Kidney tubule cell (primary cell): ENCODE measurements around the gene RIMS3.

Experiments
- DNase-seq: peaks from one replicate; pipeline ENCODE4 v3.0.0-alpha.2; 2018; ENCODE audit warnings: low spot score

Gene RIMS3

GRCh38 chr1:40653851-40654537 is 11.5 kb downstream of the RIMS3 start:
- DNase-seq = no peak

GRCh38 chr1:40652979-40653378 is 12.5 kb downstream of the RIMS3 start:
- no peak for DNase-seq

GRCh38 chr1:40652468-40652867 is 13.0 kb downstream of the RIMS3 start:
- no peak for DNase-seq

GRCh38 chr1:40651138-40651857 is 14.2 kb downstream of the RIMS3 start:
- no peak for DNase-seq

GRCh38 chr1:40650075-40650474 is 15.4 kb downstream of the RIMS3 start:
- peak; percentile 17 for DNase-seq

GRCh38 chr1:40649592-40649930 is 15.9 kb downstream of the RIMS3 start:
- DNase-seq = no peak

GRCh38 chr1:40648928-40649591 is 16.4 kb downstream of the RIMS3 start:
- DNase-seq = no peak

- no peak for DNase-seq
Measured at GRCh38 chr1:40648200-40648599, 17.3 kb downstream of the RIMS3 start.

GRCh38 chr1:40646315-40646714 is 19.2 kb downstream of the RIMS3 start:
- DNase-seq = peak; percentile 57

- DNase-seq = no peak
Measured at GRCh38 chr1:40645118-40645680, 20.3 kb downstream of the RIMS3 start.

GRCh38 chr1:40641601-40642242 is 23.8 kb downstream of the RIMS3 start:
- no peak for DNase-seq

- DNase-seq = no peak
Measured at GRCh38 chr1:40640314-40641076, 25.0 kb downstream of the RIMS3 start.

- DNase-seq = no peak
Measured at GRCh38 chr1:40638097-40639036, 27.1 kb downstream of the RIMS3 start.

GRCh38 chr1:40637470-40638007 is 27.9 kb downstream of the RIMS3 start:
- no peak for DNase-seq

GRCh38 chr1:40636777-40637176 is 28.7 kb downstream of the RIMS3 start:
- no peak for DNase-seq

GRCh38 chr1:40635763-40636500 is 29.6 kb downstream of the RIMS3 start:
- DNase-seq = no peak

- peak; percentile 65 for DNase-seq
Measured at GRCh38 chr1:40634901-40635655, 30.4 kb downstream of the RIMS3 start.

- no peak for DNase-seq
Measured at GRCh38 chr1:40633931-40634376, 31.5 kb downstream of the RIMS3 start.

GRCh38 chr1:40633523-40633922 is 32.0 kb downstream of the RIMS3 start:
- no peak for DNase-seq
